Smooth muscle cell (in vitro differentiated cells): ENCODE data around the gene C14orf93. TPM values are rescaled to one million over a fixed set of nuclear protein-coding genes. Genes with fewer than 3 reads are reported as not detected.

Experiments used
- DNase-seq: peaks from one replicate; lab custom pipeline; 2025; ENCODE audit not compliant: unreplicated experiment; lab: John Stamatoyannopoulos, UW
- H2AFZ ChIP-seq: fragments of 200-600 bp; sonication (generic); 2 replicates; pipeline ENCODE4 v1.6.0; 2016; ENCODE audit warnings: antibody characterized with exemption, low read depth, mild to moderate bottlenecking
- H3F3A ChIP-seq: fragments of 200-600 bp; sonication (generic); 2 replicates; pipeline ENCODE4 v1.6.0; 2017; ENCODE audit warnings: antibody characterized with exemption, low read depth
- H3K27ac ChIP-seq: fragments of 200-600 bp; sonication (generic); 2 replicates; pipeline ENCODE4 v1.5.1; 2016; ENCODE audit warnings: low read depth, mild to moderate bottlenecking
- H3K27me3 ChIP-seq: fragments of 200-600 bp; sonication (generic); 2 replicates; pipeline ENCODE4 v1.6.1; 2016; ENCODE audit warnings: low read depth, mild to moderate bottlenecking
- H3K36me3 ChIP-seq: fragments of 200-600 bp; sonication (generic); 2 replicates; pipeline ENCODE4 v1.5.1; 2016; ENCODE audit warnings: low read depth
- H3K4me1 ChIP-seq: fragments of 200-600 bp; sonication (generic); 2 replicates; pipeline ENCODE4 v1.5.1; 2016; ENCODE audit warnings: low read depth
- H3K4me2 ChIP-seq: fragments of 200-600 bp; sonication (generic); 2 replicates; pipeline ENCODE4 v1.6.0; 2016; ENCODE audit warnings: mild to moderate bottlenecking
- H3K4me3 ChIP-seq: fragments of 200-600 bp; sonication (generic); 2 replicates; pipeline ENCODE4 v1.5.1; 2016; ENCODE audit warnings: mild to moderate bottlenecking
- H3K79me2 ChIP-seq: fragments of 200-600 bp; sonication (generic); 2 replicates; pipeline ENCODE4 v1.6.0; 2016; ENCODE audit warnings: low read depth, mild to moderate bottlenecking
- H3K9ac ChIP-seq: fragments of 200-600 bp; sonication (generic); 2 replicates; pipeline ENCODE4 v1.6.0; 2016; ENCODE audit warnings: low read depth
- H3K9me3 ChIP-seq: fragments of 200-600 bp; sonication (generic); replicated peaks from 2 replicates; pipeline ENCODE4 v1.5.1; 2016; ENCODE audit warnings: low read depth
- H4K20me1 ChIP-seq: fragments of 200-600 bp; sonication (generic); 2 replicates; pipeline ENCODE4 v1.6.0; 2016; ENCODE audit warnings: low read depth
- CTCF ChIP-seq: fragments of 200-600 bp; sonication (generic); IDR thresholded peaks from 2 replicates; pipeline ENCODE4 v1.5.1; 2017; ENCODE audit warnings: borderline replicate concordance, mild to moderate bottlenecking, antibody characterized with exemption; ENCODE audit not compliant: insufficient read depth, poor library complexity, severe bottlenecking
- WGBS: methylation state at CpG from one replicate; pipeline ENCODE4 v1.1.7; 2016; ENCODE audit warnings: low lambda C conversion rate; 5-methylcytosine and 5-hydroxymethylcytosine counted together
- polyA plus RNA-seq: library from polyadenylated mRNA; unstranded; fragments of >200 nt; fragmentation: Nextera tagmentation; extraction: Ambion mirVana; gene quantifications from 2 replicates; pipeline ENCODE4 v1.2.1, GENCODE V29; 2016
- total RNA-seq: library from RNA; depleted of rRNA; stranded (reverse); fragments of >200 nt; gene quantifications from 2 replicates; pipeline ENCODE4 v1.2.3, GENCODE V29; 2014

Gene C14orf93
- total and polyA plus RNA-seq, 2 experiments from 2014 or later: 6.7 to 10.2 TPM

GRCh38 chr14:23044840-23045239 lies 34.9 kb upstream of the C14orf93 start:
- no peaks in the 10 kb centered on the region for H3K79me2 ChIP-seq
- no peak overlapping the region for H2AFZ ChIP-seq
- no peaks in the 10 kb centered on the region for H3F3A ChIP-seq
- no peak for TF ChIP-seq CTCF
- H3K9ac ChIP-seq: no peak overlapping the region
- H3K27ac ChIP-seq: no peak overlapping the region
- no peak overlapping the region for H3K4me2 ChIP-seq
- no peaks in the 10 kb centered on the region for H3K36me3 ChIP-seq
- 96% methylated on average over 8 of the region's 8 CpGs for WGBS
- H4K20me1 ChIP-seq: no peaks in the 10 kb centered on the region
- DNase-seq: no peak
- no peaks in the 10 kb centered on the region for H3K9me3 ChIP-seq
- no peaks in the 10 kb centered on the region for H3K27me3 ChIP-seq
- no peaks in the 10 kb centered on the region for H3K4me1 ChIP-seq
- no peak overlapping the region for H3K4me3 ChIP-seq

- WGBS: 40% methylated on average over 3 of the region's 3 CpGs
- no peaks in the 10 kb centered on the region for H3K27me3 ChIP-seq
- peak overlapping the region; percentile 75 for H2AFZ ChIP-seq
- no peaks in the 10 kb centered on the region for H3K36me3 ChIP-seq
- no peak for DNase-seq
- H3K4me2 ChIP-seq: no peak overlapping the region
- H3K9ac ChIP-seq: no peak overlapping the region
- H3K4me1 ChIP-seq: no peaks in the 10 kb centered on the region
- TF ChIP-seq CTCF: no peak
- H3K9me3 ChIP-seq: no peaks in the 10 kb centered on the region
- no peaks in the 10 kb centered on the region for H3K79me2 ChIP-seq
- no peak overlapping the region for H3K27ac ChIP-seq
- H4K20me1 ChIP-seq: no peaks in the 10 kb centered on the region
- H3F3A ChIP-seq: no peaks in the 10 kb centered on the region
- H3K4me3 ChIP-seq: no peak overlapping the region
Measured at GRCh38 chr14:23043754-23044153, 33.8 kb upstream of the C14orf93 start.

GRCh38 chr14:23043145-23043544 lies 33.2 kb upstream of the C14orf93 start:
- H3K9ac ChIP-seq: no peak overlapping the region
- no peak overlapping the region for H3K4me3 ChIP-seq
- no peak for DNase-seq
- H3K9me3 ChIP-seq: no peaks in the 10 kb centered on the region
- H3F3A ChIP-seq: no peaks in the 10 kb centered on the region
- no peak overlapping the region for H3K4me2 ChIP-seq
- H2AFZ ChIP-seq: peak overlapping the region; percentile 75
- no peaks in the 10 kb centered on the region for H3K27me3 ChIP-seq
- H3K79me2 ChIP-seq: no peaks in the 10 kb centered on the region
- H4K20me1 ChIP-seq: no peaks in the 10 kb centered on the region
- H3K36me3 ChIP-seq: no peaks in the 10 kb centered on the region
- TF ChIP-seq CTCF: no peak
- 95% methylated on average over 6 of the region's 6 CpGs for WGBS
- H3K27ac ChIP-seq: no peak overlapping the region
- H3K4me1 ChIP-seq: no peaks in the 10 kb centered on the region

GRCh38 chr14:23042162-23042965 lies 32.4 kb upstream of the C14orf93 start, which contains the start of gene PSMB11:
PSMB11 (plus strand) TSS chr14:23042212; CDS start chr14:23042226, 14 bp downstream.
- Histone ChIP-seq H3K4me2 (no peak within 1 kb of the TSS), H3K27ac (no peak within 1 kb of the TSS), H3K4me3 (no peak within 1 kb of the TSS), H3K9ac (no peak within 1 kb of the TSS), H3F3A (no peaks in the 10 kb centered on the region), H3K9me3 (no peaks in the 10 kb centered on the region), H3K79me2 (no peaks in the 10 kb centered on the region), H3K36me3 (no peaks in the 10 kb centered on the region), H4K20me1 (no peaks in the 10 kb centered on the region), H3K27me3 (no peaks in the 10 kb centered on the region), H3K4me1 (no peaks in the 10 kb centered on the region), H2AFZ (no peak within 1 kb of the TSS)
- TF ChIP-seq CTCF: no peak
- no peak for DNase-seq
- 97% methylated on average over 36 of the region's 36 CpGs for WGBS
